GM12873 (cell line): Measurements from ENCODE around the gene MPND.

Experiments
- TF ChIP-seq, protein P1 (sequence below): IDR thresholded peaks from 2 replicates; pipeline ENCODE4 v1.5.1; 2012; ENCODE audit warnings: low read depth, mild to moderate bottlenecking, moderate library complexity, low read length, control low read depth; ENCODE audit not compliant: insufficient read depth; ENCODE audit errors: missing control alignments

The MPND gene

DNA sequence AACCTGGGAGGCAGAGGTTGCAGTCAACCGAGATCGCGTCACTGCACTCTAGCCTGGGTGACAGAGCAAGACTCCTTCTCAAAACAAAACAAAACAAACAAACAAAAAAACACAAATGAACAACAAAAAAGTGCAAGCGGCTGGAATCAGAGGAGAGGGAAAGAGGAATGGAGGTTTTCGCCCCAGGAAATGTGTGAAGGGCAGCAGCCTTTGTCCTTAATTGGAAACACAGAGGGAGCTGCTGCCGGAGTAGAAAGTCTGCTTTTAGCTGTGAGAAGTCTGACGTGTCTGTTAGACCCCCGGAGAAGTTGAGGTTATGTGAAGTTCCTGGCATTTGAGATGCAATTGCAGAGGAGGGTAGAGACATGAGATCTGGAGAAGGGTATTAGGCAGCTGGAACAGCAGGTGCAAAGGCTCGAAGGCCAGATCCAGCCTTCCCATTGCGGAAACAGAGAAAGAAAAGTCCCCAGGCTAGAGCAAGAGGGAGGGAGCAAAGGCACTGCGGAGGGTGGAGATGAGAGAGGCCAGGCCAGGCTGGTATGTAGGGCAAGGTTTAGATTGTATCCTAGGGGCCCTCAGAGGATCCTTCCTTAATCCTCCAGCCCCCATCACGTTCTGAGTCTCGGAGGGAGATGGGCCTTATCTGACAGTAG is 41.6 kb upstream of the MPND start:
- TF ChIP-seq, protein P1, sequence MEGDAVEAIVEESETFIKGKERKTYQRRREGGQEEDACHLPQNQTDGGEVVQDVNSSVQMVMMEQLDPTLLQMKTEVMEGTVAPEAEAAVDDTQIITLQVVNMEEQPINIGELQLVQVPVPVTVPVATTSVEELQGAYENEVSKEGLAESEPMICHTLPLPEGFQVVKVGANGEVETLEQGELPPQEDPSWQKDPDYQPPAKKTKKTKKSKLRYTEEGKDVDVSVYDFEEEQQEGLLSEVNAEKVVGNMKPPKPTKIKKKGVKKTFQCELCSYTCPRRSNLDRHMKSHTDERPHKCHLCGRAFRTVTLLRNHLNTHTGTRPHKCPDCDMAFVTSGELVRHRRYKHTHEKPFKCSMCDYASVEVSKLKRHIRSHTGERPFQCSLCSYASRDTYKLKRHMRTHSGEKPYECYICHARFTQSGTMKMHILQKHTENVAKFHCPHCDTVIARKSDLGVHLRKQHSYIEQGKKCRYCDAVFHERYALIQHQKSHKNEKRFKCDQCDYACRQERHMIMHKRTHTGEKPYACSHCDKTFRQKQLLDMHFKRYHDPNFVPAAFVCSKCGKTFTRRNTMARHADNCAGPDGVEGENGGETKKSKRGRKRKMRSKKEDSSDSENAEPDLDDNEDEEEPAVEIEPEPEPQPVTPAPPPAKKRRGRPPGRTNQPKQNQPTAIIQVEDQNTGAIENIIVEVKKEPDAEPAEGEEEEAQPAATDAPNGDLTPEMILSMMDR, result no peak

DNA sequence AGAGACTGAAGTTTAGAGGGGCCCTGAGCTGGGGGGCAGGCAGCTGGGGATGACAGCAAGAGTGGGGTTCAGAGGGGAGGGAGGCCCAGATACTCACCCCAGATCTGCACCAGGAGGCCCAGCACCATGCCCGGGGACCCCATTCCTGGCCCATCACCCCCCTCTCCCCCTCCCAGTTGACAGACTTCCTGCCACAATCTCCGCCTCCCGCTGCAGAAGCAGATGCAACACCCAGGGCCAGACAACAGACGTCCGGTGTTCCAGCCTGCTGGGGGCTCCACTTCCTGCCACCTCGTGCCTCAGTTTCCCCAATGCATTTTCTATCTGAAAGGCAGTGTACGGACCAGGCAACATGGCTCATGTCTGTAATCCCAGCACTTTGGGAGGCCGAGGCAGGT is 41.1 kb upstream of the MPND start, which contains the start of gene TMIGD2:
Gene TMIGD2, minus strand, starts transcription at position 147 of the 398 bp plus-strand sequence. Its CDS starts 4 bp downstream, at position 143.
- TF ChIP-seq, protein P1, result no peak

DNA sequence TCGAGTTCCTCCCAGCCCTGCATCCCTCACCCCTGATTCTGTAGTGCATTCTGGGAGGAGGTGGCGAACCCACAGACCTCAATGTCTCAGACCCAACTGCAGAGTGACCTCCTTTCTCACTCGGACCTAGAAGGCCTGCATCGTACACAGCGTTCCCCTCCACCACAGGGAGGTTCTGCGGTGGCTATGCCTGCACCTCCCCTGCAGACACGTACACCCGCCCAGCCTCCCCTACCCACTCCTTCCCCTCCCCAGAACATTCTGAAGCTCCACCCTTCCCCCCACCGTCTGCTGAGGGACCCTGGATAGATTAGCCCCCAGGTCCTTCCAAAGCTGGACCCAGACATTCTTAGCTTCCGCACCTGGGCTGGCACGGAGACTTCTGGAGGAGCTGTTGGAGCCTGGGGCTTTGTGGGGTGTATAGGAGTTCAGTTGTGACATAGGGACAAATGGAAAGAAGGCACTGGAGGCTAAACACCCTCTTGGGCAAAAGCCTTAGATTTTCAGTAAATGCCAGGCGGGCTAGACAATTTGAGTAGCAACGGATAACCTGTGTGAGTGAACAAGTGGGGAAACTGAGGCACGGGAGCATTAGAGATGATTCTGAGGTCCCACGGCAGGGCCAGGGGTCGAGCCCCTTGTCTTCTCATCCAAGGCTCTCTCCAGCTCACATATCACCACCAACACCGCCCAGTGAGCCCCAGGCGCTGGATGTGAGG is 39.4 kb upstream of the MPND start:
- TF ChIP-seq, protein P1, result no peak

DNA sequence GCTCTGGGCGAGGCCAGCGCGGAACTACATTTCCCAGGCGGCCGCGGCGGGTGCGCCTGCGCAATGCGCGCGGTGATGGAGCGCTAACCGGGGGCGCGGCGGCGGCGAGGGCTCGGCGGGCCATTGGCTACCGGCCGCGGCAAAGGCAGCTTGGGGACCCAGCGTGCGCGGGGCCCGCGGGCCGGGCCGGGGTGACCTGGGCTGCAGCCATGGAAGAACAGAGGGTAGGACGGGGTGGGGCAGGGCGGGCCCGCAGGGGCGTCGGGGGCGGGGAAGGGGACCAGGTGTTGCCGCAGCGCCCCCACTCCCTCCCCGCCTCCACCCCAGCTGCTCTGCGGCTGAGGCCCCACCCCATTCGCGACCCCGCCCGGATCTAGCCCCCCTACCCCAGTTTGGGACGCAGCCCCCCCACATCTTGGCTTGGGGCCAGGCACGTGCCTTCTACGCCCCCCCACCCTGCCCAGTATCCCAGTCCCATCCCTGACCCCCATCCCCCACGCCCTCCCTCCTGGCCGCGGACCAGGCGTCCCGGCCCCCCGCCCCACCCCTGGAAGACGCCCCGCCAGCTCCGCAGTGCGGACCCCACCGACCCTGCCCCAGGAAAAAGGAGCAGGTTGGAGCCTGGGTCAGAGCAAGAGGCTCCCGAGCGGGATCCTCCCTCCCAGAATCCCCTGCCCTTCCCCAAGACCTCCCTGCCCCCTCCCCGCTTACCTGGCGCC is 38.7 kb upstream of the MPND start, which contains the start of gene FSD1:
Gene FSD1, plus strand, starts transcription at position 61 of the 719 bp plus-strand sequence. Its CDS starts 149 bp downstream, at position 210.
- TF ChIP-seq, protein P1, result no peak

DNA sequence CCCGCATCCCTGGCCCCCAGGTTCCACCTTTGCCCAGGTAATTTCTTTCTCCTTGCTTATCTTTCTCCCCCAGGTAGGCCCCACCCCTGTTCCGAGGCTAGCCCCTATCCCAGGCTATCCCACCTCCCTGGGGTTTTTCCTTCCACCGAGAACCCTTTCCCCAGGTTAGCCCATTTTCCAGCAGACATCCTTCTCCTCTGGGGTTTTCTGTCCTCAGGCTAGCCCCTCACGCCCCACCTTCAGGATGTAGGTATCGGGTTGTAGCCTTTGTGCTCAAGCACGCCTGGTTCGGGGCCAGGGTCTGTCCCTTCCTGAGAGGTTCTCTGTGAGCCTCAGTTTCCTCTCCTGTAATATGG is 38.1 kb upstream of the MPND start:
- TF ChIP-seq, protein P1, result no peak

DNA sequence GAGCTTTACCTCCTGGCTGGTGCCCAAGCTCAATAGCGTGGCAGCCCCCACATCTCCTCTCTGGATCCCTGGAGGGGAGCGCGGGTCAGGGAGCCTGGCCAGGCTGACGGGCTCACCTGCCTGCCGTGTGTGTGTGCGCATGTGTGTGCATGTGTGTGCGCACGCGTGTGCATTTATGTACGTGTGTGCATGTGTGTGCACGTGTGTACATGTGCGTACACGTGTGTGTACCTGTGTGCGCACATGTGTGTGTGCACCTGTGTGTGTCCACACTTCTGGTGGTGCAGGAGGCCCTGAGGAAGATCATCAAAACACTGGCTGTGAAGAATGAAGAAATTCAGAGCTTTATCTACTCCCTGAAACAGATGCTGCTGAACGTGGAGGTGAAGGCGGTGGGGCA is 37.7 kb upstream of the MPND start:
- TF ChIP-seq, protein P1, result no peak
